H1 (cell line): Measurements from ENCODE around the gene PNMA8C. TPM values are rescaled to one million over a fixed set of nuclear protein-coding genes. Genes with fewer than 3 reads are reported as not detected.

Experiments used
- CTCF ChIA-PET: fragments of 300-600 bp; sonication (Branson Sonifier 250); formaldehyde crosslinking; loops from one replicate; lab custom pipeline; 2021; ENCODE audit not compliant: partially characterized antibody; lab: Charles Lee
- POLR2A ChIA-PET: fragments of 300-600 bp; sonication (Branson Sonifier 250); formaldehyde crosslinking; loops from one replicate; lab custom pipeline; 2021; ENCODE audit warnings: inconsistent platforms; ENCODE audit not compliant: partially characterized antibody; lab: Charles Lee
- DNase-seq, 2 experiments: peaks; one replicate each; pipeline versions ENCODE4 v3.0.0 to v3.0.0-alpha.2; 2010 to 2022; ENCODE audit warnings: low spot score in 2 of 2, low read depth in 1 of 2, mixed read lengths in 1 of 2
- FAIRE-seq: peaks from 2 replicates; lab custom pipeline; 2011; peaks lifted over from hg19 to GRCh38; lab: Jason Lieb, UNC
- H2AFZ ChIP-seq: 2 replicates; pipeline ENCODE4 v1.8.1; 2012; ENCODE audit warnings: low read length, inconsistent platforms
- H2AK5ac ChIP-seq: 2 replicates; pipeline ENCODE4 v1.6.1; 2013; ENCODE audit warnings: low read depth, low read length
- H2BK120ac ChIP-seq: replicated peaks from 2 replicates; pipeline ENCODE3; 2013; ENCODE audit warnings: low read depth, low read length, inconsistent platforms
- H2BK12ac ChIP-seq: 2 replicates; pipeline ENCODE4 v1.6.1; 2013; ENCODE audit warnings: low read depth, low read length
- H2BK15ac ChIP-seq: 2 replicates; pipeline ENCODE4 v1.6.1; 2013; ENCODE audit warnings: low read length
- H2BK20ac ChIP-seq: 2 replicates; pipeline ENCODE4 v1.6.1; 2013; ENCODE audit warnings: low read length
- H2BK5ac ChIP-seq: 2 replicates; pipeline ENCODE4 v1.6.1; 2013; ENCODE audit warnings: low read depth, low read length
- H3K14ac ChIP-seq: 2 replicates; pipeline ENCODE4 v1.6.1; 2013; ENCODE audit warnings: inconsistent platforms; ENCODE audit not compliant: insufficient read length
- H3K18ac ChIP-seq: 2 replicates; pipeline ENCODE4 v1.6.1; 2013; ENCODE audit warnings: low read length; ENCODE audit errors: extremely low read depth
- H3K23ac ChIP-seq: 2 replicates; pipeline ENCODE4 v1.6.1; 2013; ENCODE audit warnings: inconsistent platforms; ENCODE audit not compliant: insufficient read length
- H3K23me2 ChIP-seq: 2 replicates; pipeline ENCODE4 v1.6.1; 2013; ENCODE audit warnings: low read depth, low read length
- H3K27ac ChIP-seq: 2 replicates; pipeline ENCODE4 v1.6.1; 2011; ENCODE audit warnings: low read depth, low read length, inconsistent platforms
- H3K27me3 ChIP-seq, 4 experiments: replicated peaks in 1 of 4; 1 replicate in 1 of 4; 2 replicates in 3 of 4; pipeline versions ENCODE4 v1.6.1 to v1.8.1; 2011 to 2013; ENCODE audit warnings: low read length in 3 of 4, mild to moderate bottlenecking in 3 of 4, inconsistent platforms in 2 of 4, mixed read lengths in 2 of 4, moderate library complexity in 1 of 4; ENCODE audit not compliant: control insufficient read depth in 3 of 4, insufficient read depth in 3 of 4; ENCODE audit errors: extremely low read depth in 1 of 4
- H3K36me3 ChIP-seq, 4 experiments: 2 replicates each; pipeline versions ENCODE4 v1.6.1 to v1.8.1; 2011 to 2013; ENCODE audit warnings: mild to moderate bottlenecking in 4 of 4, low read length in 3 of 4, moderate library complexity in 2 of 4, control low read depth in 1 of 4, inconsistent platforms in 1 of 4; ENCODE audit not compliant: insufficient read depth in 4 of 4, control insufficient read depth in 2 of 4
- H3K4ac ChIP-seq: replicated peaks from 2 replicates; pipeline ENCODE3; 2013; ENCODE audit warnings: low read length, low read depth, mixed read lengths, inconsistent platforms; ENCODE audit not compliant: insufficient read length
- H3K4me1 ChIP-seq, 4 experiments: replicated peaks in 1 of 4; 1 replicate in 1 of 4; 2 replicates in 3 of 4; pipeline versions ENCODE4 v1.6.1 to v1.8.1; 2011 to 2013; ENCODE audit warnings: low read length in 3 of 4, inconsistent platforms in 2 of 4, mixed read lengths in 1 of 4; ENCODE audit not compliant: insufficient read depth in 4 of 4, control insufficient read depth in 3 of 4
- H3K4me2 ChIP-seq, 2 experiments: 2 replicates each; pipeline versions ENCODE4 v1.6.1 to v1.8.1; 2011 to 2013; ENCODE audit warnings: low read depth in 2 of 2, low read length in 2 of 2, control low read depth in 1 of 2, inconsistent platforms in 1 of 2, mild to moderate bottlenecking in 1 of 2; ENCODE audit not compliant: insufficient read depth in 1 of 2
- H3K4me3 ChIP-seq, 4 experiments: fragments of 200-600, 300-600 bp in 1 of 4; sonication (generic), shearing (Covaris generic), sonication (Bioruptor Twin) in 1 of 4; 2 replicates each; pipeline versions ENCODE4 v1.5.1 to v1.8.1; 2011 to 2016; ENCODE audit warnings: low read length in 4 of 4, low read depth in 3 of 4, control low read depth in 2 of 4, inconsistent platforms in 2 of 4, mild to moderate bottlenecking in 2 of 4, mixed read lengths in 1 of 4, moderate library complexity in 1 of 4; ENCODE audit not compliant: insufficient read depth in 2 of 4; ENCODE audit errors: extremely low read depth in 1 of 4
- H3K56ac ChIP-seq: replicated peaks from 2 replicates; pipeline ENCODE3; 2013; ENCODE audit warnings: low read depth, mild to moderate bottlenecking, mixed read lengths, low read length, inconsistent platforms; ENCODE audit not compliant: insufficient read length
- H3K79me1 ChIP-seq: 2 replicates; pipeline ENCODE4 v1.6.1; 2013; ENCODE audit warnings: low read depth, low read length, control low read depth
- H3K79me2 ChIP-seq, 2 experiments: 2 replicates each; pipeline versions ENCODE4 v1.6.1 to v1.8.1; 2012 to 2013; ENCODE audit warnings: low read length in 2 of 2, mild to moderate bottlenecking in 2 of 2, inconsistent platforms in 1 of 2; ENCODE audit not compliant: insufficient read depth in 2 of 2, control insufficient read depth in 1 of 2
- H3K9ac ChIP-seq, 4 experiments: replicated peaks in 1 of 4; 1 replicate in 1 of 4; 2 replicates in 3 of 4; pipeline versions ENCODE4 v1.6.1 to v1.8.1; 2011 to 2013; ENCODE audit warnings: low read depth in 3 of 4, low read length in 3 of 4, control low read depth in 2 of 4, mild to moderate bottlenecking in 2 of 4, moderate library complexity in 2 of 4, inconsistent platforms in 1 of 4; ENCODE audit errors: extremely low read depth in 1 of 4
- H3K9me3 ChIP-seq, 2 experiments: 2 replicates each; pipeline versions ENCODE4 v1.6.1 to v1.8.1; 2012 to 2013; ENCODE audit warnings: mild to moderate bottlenecking in 2 of 2, moderate library complexity in 2 of 2, control low read depth in 1 of 2, inconsistent platforms in 1 of 2, low read depth in 1 of 2, low read length in 1 of 2, mixed read lengths in 1 of 2; ENCODE audit not compliant: insufficient read depth in 2 of 2
- H4K20me1 ChIP-seq, 2 experiments: replicated peaks in 1 of 2; 2 replicates each; pipeline versions ENCODE3 to v1.8.1; 2011 to 2013; ENCODE audit warnings: inconsistent platforms in 2 of 2, low read length in 2 of 2, mild to moderate bottlenecking in 1 of 2; ENCODE audit not compliant: insufficient read depth in 2 of 2, control insufficient read depth in 1 of 2
- H4K5ac ChIP-seq: 2 replicates; pipeline ENCODE4 v1.6.1; 2013; ENCODE audit warnings: low read length, low read depth, mixed read lengths, inconsistent platforms; ENCODE audit not compliant: insufficient read length
- H4K8ac ChIP-seq: 2 replicates; pipeline ENCODE4 v1.8.0; 2013; ENCODE audit warnings: mild to moderate bottlenecking, moderate library complexity, low read length, inconsistent platforms; ENCODE audit not compliant: insufficient read depth; ENCODE audit errors: extremely low read depth
- H4K91ac ChIP-seq: replicated peaks from 2 replicates; pipeline ENCODE3; 2013; ENCODE audit warnings: low read length, mixed read lengths, inconsistent platforms; ENCODE audit not compliant: insufficient read length
- TAF1 ChIP-seq: IDR thresholded peaks from 2 replicates; pipeline ENCODE4 v1.6.1; 2011; ENCODE audit warnings: mild to moderate bottlenecking, low read depth, low read length
- WGBS, 2 experiments: shearing (Covaris generic) in 1 of 2; methylation state at CpG; one replicate each; pipeline versions ENCODE4 v1.1.6 to v1.1.7; 2013 to 2015; ENCODE audit warnings: low lambda C conversion rate in 2 of 2, mixed read lengths in 2 of 2, inconsistent platforms in 1 of 2, low coverage in 1 of 2, missing lambda C conversion rate in 1 of 2; ENCODE audit not compliant: insufficient replicate concordance in 2 of 2, insufficient coverage in 1 of 2, insufficient read length in 1 of 2; ENCODE audit errors: extremely low coverage in 1 of 2, missing lambda C conversion rate in 1 of 2; 5-methylcytosine and 5-hydroxymethylcytosine counted together
- polyA plus RNA-seq, 7 experiments: library from polyadenylated mRNA; depleted of rRNA in 3 of 7; stranded (reverse) in 5 of 7; unstranded in 2 of 7; fragments of >200 nt in 5 of 7; fragments of 200-250 nt in 2 of 7; gene quantifications; 1 replicate in 5 of 7; 2 replicates in 1 of 7; 4 replicates in 1 of 7; pipeline versions ENCODE4 v1.2.1 to v1.2.3, GENCODE V29; 2011 to 2013; ENCODE audit warnings: missing spikeins in 2 of 7, mixed read lengths in 2 of 7
- total RNA-seq: library from RNA; stranded (reverse); fragmentation: NEBNext Ultra II Directional; extraction: Animal tissue kit (Norgen Biotek cat#: 25700); gene quantifications from 2 replicates; pipeline ENCODE4 v1.2.1, GENCODE V29; 2021
- TF ChIP-seq, protein P1 (sequence below), 3 experiments: IDR thresholded peaks; 1 replicate in 2 of 3; 2 replicates in 1 of 3; pipeline versions ENCODE4 v1.5.1 to v1.6.1; 2011; ENCODE audit warnings: low read length in 3 of 3, mild to moderate bottlenecking in 3 of 3, inconsistent platforms in 2 of 3, low read depth in 1 of 3, moderate library complexity in 1 of 3; ENCODE audit not compliant: insufficient read depth in 1 of 3; ENCODE audit errors: control extremely low read depth in 1 of 3

PNMA8C gene
- total and polyA plus RNA-seq, 2 of the 8 experiments (the other 6 are each of a cell fraction or from before 2014, with no cell fraction given), result 0.53 to 1.8 TPM

GRCh38 chr19:46381346-46381745 lies 47.4 kb downstream of the PNMA8C start:
- Histone ChIP-seq H3K79me1 (peaks cover 3% of the 10 kb centered on the region; the same call in 1 of the 2 replicates), H2BK15ac (no peak overlapping the region), H4K20me1 (peaks cover 2 to 5% of the 10 kb centered on the region in 2 experiments), H3K4me1 (peaks cover 0 to 2% (median 0%) of the 10 kb centered on the region in 4 experiments; a peak in 2 of 7 replicates), H4K5ac (no peak overlapping the region), H2BK120ac (no peak overlapping the region), H3K27me3 (no peaks in the 10 kb centered on the region), H3K56ac (no peak overlapping the region), H3K4me3 (no peak overlapping the region), H2AFZ (no peak overlapping the region), H3K79me2 (peaks cover 0 to 8% of the 10 kb centered on the region in 2 experiments; a peak in 1 of 4 replicates), H3K4ac (no peak overlapping the region), H3K36me3 (peaks cover 16 to 57% (median 37%) of the 10 kb centered on the region in 4 experiments), H2AK5ac (no peak overlapping the region), H3K23me2 (no peaks in the 10 kb centered on the region), H3K23ac (no peak overlapping the region), H2BK12ac (no peak overlapping the region), H3K14ac (no peak overlapping the region), H4K8ac (no peak overlapping the region), H2BK5ac (no peak overlapping the region), H3K9me3 (no peaks in the 10 kb centered on the region), H3K4me2 (no peak overlapping the region), H3K18ac (no peak overlapping the region), H4K91ac (no peak overlapping the region), H2BK20ac (no peak overlapping the region), H3K27ac (no peak overlapping the region), H3K9ac (no peak overlapping the region)
- CTCF ChIA-PET, result interaction anchor here (0.7 to 2.8 kb wide), 6 partner anchors 9 to 139 kb away, joined by 3 to 20 read pairs (median 3); no protein-coding TSS in a partner anchor
- TF ChIP-seq, protein P1, sequence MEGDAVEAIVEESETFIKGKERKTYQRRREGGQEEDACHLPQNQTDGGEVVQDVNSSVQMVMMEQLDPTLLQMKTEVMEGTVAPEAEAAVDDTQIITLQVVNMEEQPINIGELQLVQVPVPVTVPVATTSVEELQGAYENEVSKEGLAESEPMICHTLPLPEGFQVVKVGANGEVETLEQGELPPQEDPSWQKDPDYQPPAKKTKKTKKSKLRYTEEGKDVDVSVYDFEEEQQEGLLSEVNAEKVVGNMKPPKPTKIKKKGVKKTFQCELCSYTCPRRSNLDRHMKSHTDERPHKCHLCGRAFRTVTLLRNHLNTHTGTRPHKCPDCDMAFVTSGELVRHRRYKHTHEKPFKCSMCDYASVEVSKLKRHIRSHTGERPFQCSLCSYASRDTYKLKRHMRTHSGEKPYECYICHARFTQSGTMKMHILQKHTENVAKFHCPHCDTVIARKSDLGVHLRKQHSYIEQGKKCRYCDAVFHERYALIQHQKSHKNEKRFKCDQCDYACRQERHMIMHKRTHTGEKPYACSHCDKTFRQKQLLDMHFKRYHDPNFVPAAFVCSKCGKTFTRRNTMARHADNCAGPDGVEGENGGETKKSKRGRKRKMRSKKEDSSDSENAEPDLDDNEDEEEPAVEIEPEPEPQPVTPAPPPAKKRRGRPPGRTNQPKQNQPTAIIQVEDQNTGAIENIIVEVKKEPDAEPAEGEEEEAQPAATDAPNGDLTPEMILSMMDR (IDR thresholded peaks at IDR 0.05; ENCODE audit: control extremely low read depth in 1 of 3, insufficient read depth in 1 of 3, low read depth in 1 of 3, low read length in 3 of 3), result no peak
- TF ChIP-seq TAF1, result no peak
- POLR2A ChIA-PET, result interaction anchor here (0.9 to 1.8 kb wide), 3 partner anchors 9 to 22 kb away, joined by 3 to 5 read pairs (median 3); no protein-coding TSS in a partner anchor
- FAIRE-seq (no peak), DNase-seq (no peak)
- 93% methylated on average over 2 of the region's 2 CpGs; no CpG with 5 or more reads in 1 of the 2 experiments for WGBS, 2 experiments
